GM23248 (cell line): Measurements from ENCODE around the gene OSBP2.

Experiments used
- EZH2 ChIP-seq: fragments of 200-600 bp; sonication (generic); IDR thresholded peaks from 2 replicates; pipeline ENCODE4 v1.6.1; 2018; ENCODE audit warnings: antibody characterized with exemption, mild to moderate bottlenecking; ENCODE audit not compliant: insufficient read depth, poor library complexity, severe bottlenecking
- EZH2phosphoT487 ChIP-seq: fragments of 200-600 bp; sonication (generic); IDR thresholded peaks from 2 replicates; pipeline ENCODE4 v1.6.1; 2018; ENCODE audit warnings: antibody characterized with exemption, moderate library complexity, mild to moderate bottlenecking, low read depth; ENCODE audit not compliant: insufficient read depth

- no peak for TF ChIP-seq EZH2
- no peak for TF ChIP-seq EZH2phosphoT487
Observed at GRCh38 chr22:30866811-30867271, 172.2 kb downstream of the OSBP2 start.
